ENCODE data around the gene SOX1. TPM values are rescaled to one million over a fixed set of nuclear protein-coding genes. Genes with fewer than 3 reads are reported as not detected.

The SOX1 gene
- total and polyA plus RNA-seq, 2 donors (not counting 3 experiments of a cell fraction or from before 2014, with no cell fraction given) = not detected

- TF ChIP-seq EZH2 (IDR thresholded peaks at IDR 0.05; ENCODE audit: borderline replicate concordance, low read depth, low read length, severe bottlenecking) = peak; percentile 82
- TF ChIP-seq MYC (IDR thresholded peaks at IDR 0.05; ENCODE audit: low read depth, low read length) = no peak
- Histone ChIP-seq H3K9me1 (replicated peaks; ENCODE audit: control insufficient read depth, extremely low read depth, insufficient read depth, low read length) (no peaks in the 10 kb centered on the region), H3K9ac (replicated peaks; ENCODE audit: extremely low read depth, insufficient read depth, low read length) (no peak overlapping the region), H3K79me2 (ENCODE audit: control insufficient read depth, insufficient read depth, low read length) (no peaks in the 10 kb centered on the region), H3K4me1 (ENCODE audit: control insufficient read depth, extremely low read depth, insufficient read depth, low read length) (no peaks in the 10 kb centered on the region), H3K27me3 (ENCODE audit: control insufficient read depth in 2 of 2, insufficient read depth in 2 of 2, low read length in 2 of 2) (peaks cover 58 to 70% of the 10 kb centered on the region in 2 experiments), H3K9me3 (replicated peaks; ENCODE audit: control insufficient read depth, insufficient read depth, low read length) (no peaks in the 10 kb centered on the region), H3K4me2 (ENCODE audit: insufficient read depth, low read length) (no peak overlapping the region), H3K4me3 (replicated peaks in 1 of 3; ENCODE audit: insufficient read depth in 1 of 3, low read depth in 1 of 3, low read length in 3 of 3) (no peak overlapping the region), H4K20me1 (replicated peaks; ENCODE audit: control insufficient read depth, extremely low read depth, insufficient read depth, low read length) (no peaks in the 10 kb centered on the region), H2AFZ (ENCODE audit: low read depth, low read length) (no peak overlapping the region), H3K27ac (ENCODE audit: insufficient read depth, low read depth, low read length) (no peak overlapping the region), H3K36me3 (ENCODE audit: control insufficient read depth in 2 of 2, extremely low read depth in 1 of 2, insufficient read depth in 2 of 2, low read length in 2 of 2) (no peaks in the 10 kb centered on the region)
- intact Hi-C loops (cut with micrococcal nuclease) (no loop called here), dilution Hi-C loops (cut with MboI; ENCODE audit: extremely low pct_ligation_motif_present, low sequenced_read_pairs) (no loop called here)
- FAIRE-seq (no peak), DNase-seq (ENCODE audit: low read depth, low spot score) (no peak)
- no TSS peak for BruUV-seq (replicated peaks)
- ChIA-PET POLR2A (no interaction called here), CTCF (no interaction called here)
Observed at GRCh38 chr13:112053744-112054615, 13.0 kb upstream of the SOX1 start.

- POLR2A ChIA-PET = no interaction called here
- intact Hi-C loops (cut with micrococcal nuclease) (no loop called here), dilution Hi-C loops (cut with MboI; ENCODE audit: extremely low pct_ligation_motif_present, low sequenced_read_pairs) (no loop called here)
- no peak for TF ChIP-seq EZH2 (IDR thresholded peaks at IDR 0.05; ENCODE audit: borderline replicate concordance, low read depth, low read length, severe bottlenecking)
- no peak for TF ChIP-seq GATA2 (IDR thresholded peaks at IDR 0.05; ENCODE audit: insufficient read depth, insufficient read length, low read depth, low read length)
- TF ChIP-seq MAX (IDR thresholded peaks at IDR 0.05; ENCODE audit: insufficient read depth, insufficient read length) = no peak
- TF ChIP-seq POLR2A (IDR thresholded peaks at IDR 0.05; ENCODE audit: low read depth, low read length) = no peak
- TF ChIP-seq FOS (IDR thresholded peaks at IDR 0.05; ENCODE audit: borderline replicate concordance, insufficient read depth, low read length) = no peak
- no peak for TF ChIP-seq MYC (IDR thresholded peaks at IDR 0.05; ENCODE audit: low read depth, low read length)
- TF ChIP-seq, protein P1, sequence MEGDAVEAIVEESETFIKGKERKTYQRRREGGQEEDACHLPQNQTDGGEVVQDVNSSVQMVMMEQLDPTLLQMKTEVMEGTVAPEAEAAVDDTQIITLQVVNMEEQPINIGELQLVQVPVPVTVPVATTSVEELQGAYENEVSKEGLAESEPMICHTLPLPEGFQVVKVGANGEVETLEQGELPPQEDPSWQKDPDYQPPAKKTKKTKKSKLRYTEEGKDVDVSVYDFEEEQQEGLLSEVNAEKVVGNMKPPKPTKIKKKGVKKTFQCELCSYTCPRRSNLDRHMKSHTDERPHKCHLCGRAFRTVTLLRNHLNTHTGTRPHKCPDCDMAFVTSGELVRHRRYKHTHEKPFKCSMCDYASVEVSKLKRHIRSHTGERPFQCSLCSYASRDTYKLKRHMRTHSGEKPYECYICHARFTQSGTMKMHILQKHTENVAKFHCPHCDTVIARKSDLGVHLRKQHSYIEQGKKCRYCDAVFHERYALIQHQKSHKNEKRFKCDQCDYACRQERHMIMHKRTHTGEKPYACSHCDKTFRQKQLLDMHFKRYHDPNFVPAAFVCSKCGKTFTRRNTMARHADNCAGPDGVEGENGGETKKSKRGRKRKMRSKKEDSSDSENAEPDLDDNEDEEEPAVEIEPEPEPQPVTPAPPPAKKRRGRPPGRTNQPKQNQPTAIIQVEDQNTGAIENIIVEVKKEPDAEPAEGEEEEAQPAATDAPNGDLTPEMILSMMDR (IDR thresholded peaks at IDR 0.05; ENCODE audit: extremely low read depth in 1 of 2, insufficient read depth in 1 of 2, low read depth in 1 of 2, low read length in 2 of 2) = no peak
- TF ChIP-seq POLR2AphosphoS5 (IDR thresholded peaks at IDR 0.05; ENCODE audit: insufficient read depth, low read depth, low read length) = no peak
- Histone ChIP-seq H3K4me3 (replicated peaks in 1 of 3; ENCODE audit: insufficient read depth in 1 of 3, low read depth in 1 of 3, low read length in 3 of 3) (no peak overlapping the region), H2AFZ (ENCODE audit: low read depth, low read length) (no peak overlapping the region), H4K20me1 (replicated peaks; ENCODE audit: control insufficient read depth, extremely low read depth, insufficient read depth, low read length) (no peaks in the 10 kb centered on the region), H3K4me2 (ENCODE audit: insufficient read depth, low read length) (no peak overlapping the region), H3K79me2 (ENCODE audit: control insufficient read depth, insufficient read depth, low read length) (no peaks in the 10 kb centered on the region), H3K4me1 (ENCODE audit: control insufficient read depth, extremely low read depth, insufficient read depth, low read length) (no peaks in the 10 kb centered on the region), H3K9me3 (replicated peaks; ENCODE audit: control insufficient read depth, insufficient read depth, low read length) (no peaks in the 10 kb centered on the region), H3K27me3 (ENCODE audit: control insufficient read depth in 2 of 2, insufficient read depth in 2 of 2, low read length in 2 of 2) (peaks cover 64 to 76% of the 10 kb centered on the region in 2 experiments), H3K9me1 (replicated peaks; ENCODE audit: control insufficient read depth, extremely low read depth, insufficient read depth, low read length) (no peaks in the 10 kb centered on the region), H3K9ac (replicated peaks; ENCODE audit: extremely low read depth, insufficient read depth, low read length) (no peak overlapping the region), H3K27ac (ENCODE audit: insufficient read depth, low read depth, low read length) (no peak overlapping the region), H3K36me3 (ENCODE audit: control insufficient read depth in 2 of 2, extremely low read depth in 1 of 2, insufficient read depth in 2 of 2, low read length in 2 of 2) (no peaks in the 10 kb centered on the region)
- FAIRE-seq (no peak), DNase-seq (ENCODE audit: low read depth, low spot score) (no peak)
- BruUV-seq (replicated peaks) = no TSS peak
- CTCF ChIA-PET = no interaction called here
Observed at GRCh38 chr13:112054616-112055015, 12.3 kb upstream of the SOX1 start.
